ENCODE data around the gene FAM20B.
"Not testable (repeated sequence)": the region's sequence is repeated elsewhere in the genome, so short reads cannot be mapped to it uniquely, and the experiment has no call there.

The FAM20B gene, protein sequence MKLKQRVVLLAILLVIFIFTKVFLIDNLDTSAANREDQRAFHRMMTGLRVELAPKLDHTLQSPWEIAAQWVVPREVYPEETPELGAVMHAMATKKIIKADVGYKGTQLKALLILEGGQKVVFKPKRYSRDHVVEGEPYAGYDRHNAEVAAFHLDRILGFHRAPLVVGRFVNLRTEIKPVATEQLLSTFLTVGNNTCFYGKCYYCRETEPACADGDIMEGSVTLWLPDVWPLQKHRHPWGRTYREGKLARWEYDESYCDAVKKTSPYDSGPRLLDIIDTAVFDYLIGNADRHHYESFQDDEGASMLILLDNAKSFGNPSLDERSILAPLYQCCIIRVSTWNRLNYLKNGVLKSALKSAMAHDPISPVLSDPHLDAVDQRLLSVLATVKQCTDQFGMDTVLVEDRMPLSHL

DNA sequence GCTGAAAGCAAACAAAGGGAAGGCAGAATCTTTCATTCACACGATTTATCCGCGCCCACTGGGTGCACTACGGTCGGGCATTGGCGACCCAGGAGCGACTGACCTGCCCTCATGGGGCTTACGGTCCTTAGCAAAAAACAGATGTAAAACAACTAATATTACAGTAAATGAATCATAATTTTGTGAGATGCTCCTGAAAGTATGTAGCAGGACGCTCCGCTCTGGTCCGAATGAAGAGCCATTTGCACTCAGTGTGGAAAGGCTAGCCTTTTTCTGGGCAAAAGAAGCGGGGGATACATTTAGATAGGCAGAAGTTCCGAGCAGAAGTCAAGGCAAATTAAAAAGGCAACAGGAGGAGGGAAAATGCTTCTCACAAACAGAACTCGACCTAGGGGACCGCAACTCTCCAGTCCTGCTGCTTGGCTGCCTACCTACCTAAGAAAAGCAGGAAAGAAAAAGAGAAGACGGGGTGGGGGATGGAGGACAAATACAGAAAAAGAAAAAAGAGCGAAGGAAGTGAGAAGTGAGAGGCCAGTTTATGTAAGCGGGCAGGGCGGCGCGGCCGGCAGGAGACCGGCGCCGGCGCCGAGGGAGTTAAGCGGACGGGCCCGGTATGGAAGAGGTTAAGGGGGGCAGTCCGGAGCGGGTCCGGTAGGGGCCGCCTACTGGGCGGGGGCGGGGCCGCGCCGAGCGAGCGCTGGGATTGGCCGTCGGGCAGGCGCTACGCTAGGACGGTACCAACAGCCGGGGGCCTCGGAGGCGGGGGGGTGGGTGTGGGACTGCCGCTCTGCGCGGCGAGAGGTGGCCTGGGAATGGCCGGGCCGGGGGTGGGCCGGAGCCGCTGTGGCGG lies at the start of gene FAM20B:
TSS of gene FAM20B (plus strand) at position 770 of the 850 bp plus-strand sequence. CDS start 17,954 bp downstream, outside the sequence.
- DNase-seq (ENCODE audit: low read depth in 3 of 3, low spot score in 1 of 3): peak; percentile 77 to 87 (median 81)

DNA sequence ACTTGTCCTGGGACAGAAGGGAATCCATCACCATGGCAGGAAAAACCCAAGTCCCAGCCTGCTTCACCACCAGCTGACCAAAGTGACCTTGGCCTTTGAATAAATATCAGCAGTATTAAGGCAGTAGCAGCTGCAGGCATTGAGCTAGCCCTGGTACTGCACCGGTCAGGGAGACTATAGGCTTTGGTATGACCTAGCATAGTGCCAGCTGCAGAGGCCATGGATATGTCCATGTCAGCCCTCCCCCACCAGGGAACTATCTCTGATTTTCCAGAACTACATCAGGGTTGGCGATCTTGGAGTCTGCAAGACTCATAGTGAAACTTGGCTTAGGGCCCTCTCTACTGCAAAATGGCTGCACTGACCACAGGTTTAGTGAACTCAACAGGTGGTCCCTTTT lies 49.2 kb upstream of the FAM20B start:
- no peak for DNase-seq (ENCODE audit: low read depth in 3 of 3, low spot score in 1 of 3)

DNA sequence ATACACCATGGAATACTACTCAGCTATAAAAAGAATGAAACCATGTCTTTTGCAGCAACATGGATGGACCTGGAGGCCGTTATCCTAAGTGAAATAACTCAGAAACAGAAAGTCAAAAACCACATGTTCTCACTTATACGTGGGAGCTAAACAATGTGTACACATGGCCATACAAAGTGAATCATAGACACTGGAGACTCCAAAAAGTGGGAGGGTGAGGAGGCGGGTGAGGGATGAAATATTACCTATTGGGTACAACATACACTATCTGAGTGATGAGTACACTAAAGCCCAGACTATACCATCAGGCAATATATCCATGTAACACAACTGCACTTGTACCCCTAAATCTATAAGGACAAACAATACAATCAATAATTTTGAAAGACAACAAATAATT lies 39.5 kb upstream of the FAM20B start:
- no peak for DNase-seq (ENCODE audit: low read depth in 3 of 3, low spot score in 1 of 3)

DNA sequence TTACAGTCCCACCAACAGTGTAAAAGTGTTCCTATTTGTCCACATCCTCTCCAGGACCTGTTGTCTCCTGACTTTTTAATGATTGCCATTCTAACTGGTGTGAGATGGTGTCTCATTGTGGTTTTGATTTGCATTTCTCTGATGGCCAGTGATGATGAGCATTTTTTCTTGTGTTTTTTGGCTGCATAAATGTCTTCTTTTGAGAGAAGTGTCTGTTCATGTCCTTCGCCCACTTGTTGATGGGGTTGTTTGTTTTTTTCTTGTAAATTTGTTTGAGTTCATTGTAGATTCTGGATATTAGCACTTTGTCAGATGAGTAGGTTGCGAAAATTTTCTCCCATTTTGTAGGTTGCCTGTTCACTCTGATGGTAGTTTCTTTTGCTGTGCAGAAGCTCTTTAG lies 37.5 kb upstream of the FAM20B start:
- not testable (repeated sequence) for DNase-seq (ENCODE audit: low read depth in 3 of 3, low spot score in 1 of 3)

DNA sequence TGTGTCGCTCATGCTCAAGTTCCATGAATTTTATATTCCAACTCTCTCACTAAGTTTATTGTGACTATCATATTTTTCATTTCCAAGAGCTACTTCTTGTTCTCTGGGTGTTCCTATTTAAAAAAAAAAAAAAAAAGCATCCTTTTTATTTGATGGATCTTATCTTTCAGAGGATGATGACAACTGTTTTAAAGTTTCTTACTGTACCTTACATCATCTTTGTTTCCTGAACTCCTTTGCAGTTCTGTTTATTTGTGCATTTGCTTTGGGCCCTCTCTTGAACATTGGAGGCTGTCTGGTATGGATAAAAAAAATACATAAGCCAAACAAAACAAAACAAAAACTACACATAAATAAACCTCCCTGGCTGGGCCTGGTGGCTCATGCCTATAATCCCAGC lies 32.1 kb upstream of the FAM20B start:
- no peak for DNase-seq (ENCODE audit: low read depth in 3 of 3, low spot score in 1 of 3)

DNA sequence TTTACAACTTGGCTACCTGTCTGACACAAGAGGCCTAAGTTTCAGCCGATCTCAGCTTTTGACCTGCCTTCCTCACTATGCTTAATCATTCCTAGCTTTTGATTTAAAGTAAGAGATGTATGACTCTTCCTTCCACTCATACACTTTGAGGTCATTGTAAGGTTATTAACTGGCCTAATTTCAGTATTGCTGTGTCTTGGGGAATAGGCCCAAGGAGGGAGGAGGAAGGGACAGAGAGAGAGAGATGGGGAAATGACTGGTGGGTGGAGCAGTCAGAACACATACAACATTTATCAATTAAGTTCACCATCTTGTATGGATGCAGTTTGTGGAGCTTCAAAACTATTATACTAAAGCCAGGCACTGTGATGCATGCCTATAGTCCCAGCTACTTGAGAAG lies 28.3 kb upstream of the FAM20B start:
- DNase-seq (ENCODE audit: low read depth in 3 of 3, low spot score in 1 of 3): no peak

DNA sequence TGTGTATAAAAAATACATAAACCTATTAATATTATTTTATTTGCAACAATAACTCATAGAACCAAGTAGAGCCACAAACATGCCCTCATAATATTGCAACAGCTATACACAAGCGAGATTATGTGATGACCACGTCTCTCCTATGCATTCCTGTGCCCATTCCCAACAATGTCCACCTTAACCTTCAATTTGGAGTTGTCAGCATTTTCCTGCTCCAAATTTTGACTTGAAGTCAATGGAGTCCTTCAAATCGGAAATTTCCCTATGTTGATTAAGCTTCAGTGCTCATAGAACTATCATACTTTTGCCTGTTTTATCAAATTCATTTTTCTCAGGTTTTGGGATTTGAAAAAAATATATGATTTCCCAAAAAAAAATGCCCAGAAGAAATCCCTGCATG lies 27.4 kb upstream of the FAM20B start:
- no peak for DNase-seq (ENCODE audit: low read depth in 3 of 3, low spot score in 1 of 3)

DNA sequence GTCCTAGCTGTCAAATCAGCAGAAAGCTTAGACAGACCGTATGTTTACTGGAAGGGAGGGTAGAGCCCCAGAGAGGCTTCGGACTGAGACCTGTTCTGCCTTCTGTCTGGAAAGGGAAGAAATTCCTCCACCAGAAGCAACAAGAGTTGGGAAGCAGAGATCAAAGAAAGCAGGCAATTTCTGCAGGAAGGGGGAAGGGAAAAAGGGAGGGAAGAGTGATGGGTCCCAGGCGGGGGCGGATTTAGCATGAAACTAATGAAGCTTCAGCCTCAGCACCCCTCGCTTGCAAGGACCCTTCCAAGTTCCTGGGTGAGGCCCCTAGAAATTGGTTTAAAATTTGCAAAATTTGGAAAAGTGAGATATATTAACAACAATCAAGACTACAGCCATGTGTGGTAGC lies 26.6 kb upstream of the FAM20B start:
- DNase-seq (ENCODE audit: low read depth in 3 of 3, low spot score in 1 of 3): no peak

DNA sequence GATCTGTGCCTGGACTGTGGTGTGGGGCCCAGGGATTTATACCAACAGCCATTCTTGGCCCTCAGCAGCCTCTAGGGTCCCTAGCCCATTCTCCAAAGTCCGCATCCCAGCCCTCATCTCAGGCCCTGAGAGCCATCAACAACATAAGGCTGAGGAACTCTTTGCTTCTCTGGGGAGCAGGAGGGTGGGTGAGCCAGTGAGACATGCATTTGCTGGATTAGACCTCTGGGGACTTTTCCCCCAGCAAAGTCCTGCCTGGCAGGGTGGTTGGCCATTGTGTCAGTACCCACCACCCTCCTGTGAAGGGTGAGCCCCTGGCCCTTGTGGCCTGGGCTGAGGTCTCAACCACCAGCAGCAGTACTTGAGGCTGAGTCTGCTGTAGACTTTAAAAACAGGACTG lies 24.2 kb upstream of the FAM20B start:
- DNase-seq (ENCODE audit: low read depth in 3 of 3, low spot score in 1 of 3): no peak

DNA sequence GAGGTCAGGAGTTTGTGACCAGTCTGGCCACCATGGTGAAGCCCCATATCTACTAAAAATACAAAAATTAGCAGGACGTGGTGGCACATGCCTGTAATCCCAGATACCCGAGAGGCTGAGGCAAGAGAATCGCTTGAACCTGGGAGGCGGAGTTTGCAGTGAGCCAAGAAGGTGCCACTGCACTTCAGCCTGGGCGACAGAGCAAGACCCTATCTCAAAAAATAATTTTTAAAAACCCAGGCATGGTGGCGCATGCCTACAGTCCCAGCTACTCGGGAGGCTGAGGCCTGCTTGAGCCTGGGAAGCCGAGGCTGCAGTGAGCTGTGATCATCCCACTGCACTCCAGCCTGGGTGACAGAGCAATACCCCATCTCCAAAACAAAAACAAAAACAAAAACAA lies 23.6 kb upstream of the FAM20B start:
- DNase-seq (ENCODE audit: low read depth in 3 of 3, low spot score in 1 of 3): not testable (repeated sequence)

DNA sequence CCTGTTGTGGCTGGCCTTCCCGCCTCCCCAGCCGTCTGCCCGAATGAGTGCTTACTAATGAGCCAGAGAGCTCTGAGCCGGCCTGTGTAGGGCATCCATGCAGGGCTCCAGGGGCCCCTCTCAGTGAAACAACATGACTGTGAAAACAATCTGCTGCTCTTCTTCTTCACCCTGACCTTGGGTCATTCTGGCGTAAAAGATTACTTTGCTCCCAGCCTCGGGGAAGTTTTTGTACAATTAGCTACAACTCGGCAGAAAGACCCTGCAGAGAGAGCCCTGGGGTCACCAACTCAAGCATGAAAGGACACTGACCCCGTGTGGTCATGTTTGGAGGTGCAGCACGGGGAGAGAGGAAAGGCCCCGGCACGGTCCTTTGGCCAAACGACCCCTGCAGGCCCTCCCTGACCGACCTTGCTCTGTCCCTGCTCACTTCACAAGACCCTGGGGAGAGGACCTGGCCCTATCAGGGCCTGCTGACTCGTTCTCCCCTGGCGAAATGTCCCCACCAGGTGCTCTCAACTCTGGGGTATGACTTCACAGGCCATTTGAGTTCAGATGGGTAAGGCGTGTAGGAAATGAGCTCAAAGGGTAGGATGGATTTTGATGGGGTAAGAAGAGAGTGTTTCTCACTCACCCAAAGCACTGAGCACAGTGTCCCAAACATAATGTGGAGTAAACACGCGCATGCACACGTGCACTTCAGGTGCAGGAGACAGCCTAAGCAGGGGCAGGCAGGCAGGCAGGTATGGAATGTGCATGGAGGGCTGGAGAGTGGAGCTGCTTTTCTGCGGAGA lies 22.9 kb upstream of the FAM20B start:
- peak in 2 of 3 donors; percentile 27 to 61 for DNase-seq (ENCODE audit: low read depth in 3 of 3, low spot score in 1 of 3)

DNA sequence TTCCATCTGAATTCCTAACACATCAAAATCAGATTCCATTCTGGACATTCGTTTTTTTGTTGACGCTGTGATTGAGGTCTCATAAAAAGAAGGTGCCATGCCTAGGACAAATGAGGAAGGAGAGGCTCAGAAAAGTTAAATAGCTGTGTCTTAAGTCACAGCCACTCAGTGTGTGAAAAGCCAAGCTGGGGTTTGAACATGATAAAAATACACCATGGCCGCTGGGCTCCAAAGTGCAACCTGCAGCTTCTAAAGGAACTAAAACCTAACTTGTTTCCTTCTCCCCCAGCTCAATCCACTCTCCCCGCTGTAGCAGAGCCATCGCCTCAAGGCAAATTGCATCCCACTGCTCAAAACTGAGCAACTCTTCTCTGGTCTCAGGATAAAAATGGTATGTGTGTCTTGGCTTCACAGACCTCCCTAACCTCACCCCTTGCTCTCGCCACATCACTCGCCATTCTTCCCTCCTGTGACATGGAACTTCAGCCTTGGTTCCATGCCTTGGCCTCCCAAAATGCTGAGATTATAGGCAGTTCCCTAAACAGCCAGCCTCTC lies 22.1 kb upstream of the FAM20B start:
- DNase-seq (ENCODE audit: low read depth in 3 of 3, low spot score in 1 of 3): no peak

DNA sequence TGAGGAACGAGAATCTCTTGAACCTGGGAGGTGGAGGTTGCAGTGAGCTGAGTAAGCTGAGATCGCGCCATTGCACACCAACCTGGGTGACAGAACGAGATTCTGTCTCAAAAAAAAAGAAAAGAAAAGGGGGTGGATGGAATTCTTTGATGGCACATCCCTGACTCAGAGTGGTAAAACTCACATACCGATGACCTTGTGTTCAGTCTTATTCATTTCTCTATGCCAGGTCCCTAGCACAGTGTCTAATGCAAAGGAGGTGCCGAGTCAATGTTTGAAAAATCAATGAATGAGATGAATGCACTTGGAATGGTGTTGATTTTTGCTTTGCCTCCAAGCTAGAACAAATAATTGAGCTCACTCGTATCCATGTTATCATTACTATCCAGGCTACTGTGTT lies 18.5 kb upstream of the FAM20B start:
- no peak for DNase-seq (ENCODE audit: low read depth in 3 of 3, low spot score in 1 of 3)

DNA sequence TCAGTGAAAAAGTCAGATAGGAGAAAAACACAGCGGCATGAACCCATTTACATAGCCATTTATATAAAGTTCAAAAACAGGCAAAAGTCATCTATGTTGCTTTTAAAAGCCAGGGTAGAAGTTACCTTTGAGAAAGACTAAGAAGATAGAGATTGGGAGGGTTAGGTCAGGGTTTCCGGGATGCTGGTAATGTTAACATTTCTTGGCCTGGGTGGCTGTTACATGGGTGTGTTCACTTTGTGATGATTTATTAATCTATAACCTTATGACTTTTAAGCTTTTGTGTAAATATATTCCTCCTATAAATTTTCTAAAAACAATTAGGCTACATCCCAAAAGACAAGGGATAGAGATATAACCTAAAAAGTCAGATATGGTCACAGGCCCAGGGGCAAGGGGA lies 15.0 kb upstream of the FAM20B start:
- no peak for DNase-seq (ENCODE audit: low read depth in 3 of 3, low spot score in 1 of 3)

DNA sequence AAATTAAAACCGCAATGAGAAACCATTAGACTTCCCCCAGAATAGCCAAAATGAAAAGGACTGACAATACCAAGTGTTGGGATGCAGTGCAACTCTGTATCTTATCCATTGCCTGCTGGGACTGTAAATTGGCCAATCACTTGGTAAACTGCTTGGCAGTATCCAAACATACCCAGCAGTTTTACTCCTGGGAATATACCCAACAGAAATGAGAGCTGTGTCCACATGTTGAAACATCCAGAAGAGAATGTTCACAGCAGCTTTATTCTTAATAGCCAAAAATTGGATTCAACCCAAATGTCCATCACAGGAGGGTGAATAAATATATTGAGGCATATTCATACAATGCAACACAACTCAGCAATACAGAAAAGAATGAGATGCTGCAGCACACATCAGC lies 13.7 kb upstream of the FAM20B start:
- no peak for DNase-seq (ENCODE audit: low read depth in 3 of 3, low spot score in 1 of 3)

DNA sequence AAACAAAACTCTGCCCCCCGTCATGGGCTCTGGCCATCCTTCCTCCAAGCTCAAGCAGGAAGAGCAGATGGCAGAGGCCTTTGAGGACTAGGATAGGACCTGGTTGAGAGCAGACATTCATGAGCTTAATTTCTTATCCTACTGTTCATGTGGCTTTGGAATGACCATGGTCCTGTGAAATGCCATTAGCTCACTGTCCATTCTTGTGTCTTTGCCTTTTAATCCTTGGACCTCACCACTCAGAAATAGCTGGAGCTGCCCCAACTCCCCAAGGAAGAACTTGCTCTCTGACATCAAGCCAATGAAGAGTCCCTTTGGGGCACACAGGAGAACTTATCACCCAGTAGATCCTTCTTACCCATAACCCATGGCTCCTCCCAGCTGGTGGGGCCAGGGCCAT lies 11.6 kb upstream of the FAM20B start:
- no peak for DNase-seq (ENCODE audit: low read depth in 3 of 3, low spot score in 1 of 3)

DNA sequence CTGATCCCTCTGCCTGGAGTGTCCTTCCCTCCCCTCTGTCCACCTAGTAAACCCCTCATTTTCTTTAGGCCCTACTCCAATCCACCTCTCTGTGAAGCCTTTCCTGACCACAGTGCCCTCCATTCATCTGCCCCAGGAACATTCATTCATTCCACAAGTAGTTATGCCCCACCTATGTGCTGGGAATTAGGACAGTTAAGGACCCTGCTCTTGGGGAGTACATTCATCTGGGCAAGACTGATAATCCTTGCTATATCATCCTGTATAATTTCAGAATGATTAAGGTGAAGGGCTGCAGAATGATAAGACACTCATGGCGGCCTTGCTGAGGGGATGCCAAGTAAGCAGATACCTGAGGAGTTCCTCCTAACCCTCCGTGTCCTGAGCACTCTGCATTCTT lies 10.3 kb upstream of the FAM20B start:
- no peak for DNase-seq (ENCODE audit: low read depth in 3 of 3, low spot score in 1 of 3)

DNA sequence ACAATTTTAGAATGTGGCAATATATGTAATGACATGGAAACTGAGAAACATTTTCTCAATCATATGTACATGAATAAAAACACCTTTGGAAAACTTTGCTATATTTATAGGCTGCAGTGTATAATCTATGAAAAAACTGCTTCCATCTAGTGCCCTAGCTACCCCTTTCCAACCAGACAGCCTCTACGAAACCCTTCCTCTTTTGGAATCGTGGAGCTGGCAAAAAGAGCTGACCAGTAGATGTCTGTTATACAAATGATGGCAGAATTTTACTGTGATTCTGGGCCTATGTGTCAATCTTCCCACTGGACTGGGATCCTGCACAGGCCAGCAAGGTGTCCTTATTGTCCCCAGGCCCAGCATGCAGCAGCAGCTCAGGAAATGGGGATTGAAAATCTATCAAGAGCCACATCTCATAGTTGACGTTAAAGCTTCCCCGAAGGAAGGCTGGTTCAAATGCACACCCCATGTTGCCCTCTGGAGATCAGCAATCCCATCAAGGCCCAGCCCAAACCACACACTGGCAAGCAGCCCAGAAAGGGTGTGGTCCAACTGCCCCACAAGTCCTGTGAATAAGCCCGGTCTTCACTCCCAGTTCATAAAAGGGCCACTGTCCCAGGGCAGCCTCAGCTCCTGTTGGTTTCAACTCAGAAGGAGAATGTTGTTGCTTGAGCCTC lies 8.8 kb upstream of the FAM20B start:
- no peak for DNase-seq (ENCODE audit: low read depth in 3 of 3, low spot score in 1 of 3)

DNA sequence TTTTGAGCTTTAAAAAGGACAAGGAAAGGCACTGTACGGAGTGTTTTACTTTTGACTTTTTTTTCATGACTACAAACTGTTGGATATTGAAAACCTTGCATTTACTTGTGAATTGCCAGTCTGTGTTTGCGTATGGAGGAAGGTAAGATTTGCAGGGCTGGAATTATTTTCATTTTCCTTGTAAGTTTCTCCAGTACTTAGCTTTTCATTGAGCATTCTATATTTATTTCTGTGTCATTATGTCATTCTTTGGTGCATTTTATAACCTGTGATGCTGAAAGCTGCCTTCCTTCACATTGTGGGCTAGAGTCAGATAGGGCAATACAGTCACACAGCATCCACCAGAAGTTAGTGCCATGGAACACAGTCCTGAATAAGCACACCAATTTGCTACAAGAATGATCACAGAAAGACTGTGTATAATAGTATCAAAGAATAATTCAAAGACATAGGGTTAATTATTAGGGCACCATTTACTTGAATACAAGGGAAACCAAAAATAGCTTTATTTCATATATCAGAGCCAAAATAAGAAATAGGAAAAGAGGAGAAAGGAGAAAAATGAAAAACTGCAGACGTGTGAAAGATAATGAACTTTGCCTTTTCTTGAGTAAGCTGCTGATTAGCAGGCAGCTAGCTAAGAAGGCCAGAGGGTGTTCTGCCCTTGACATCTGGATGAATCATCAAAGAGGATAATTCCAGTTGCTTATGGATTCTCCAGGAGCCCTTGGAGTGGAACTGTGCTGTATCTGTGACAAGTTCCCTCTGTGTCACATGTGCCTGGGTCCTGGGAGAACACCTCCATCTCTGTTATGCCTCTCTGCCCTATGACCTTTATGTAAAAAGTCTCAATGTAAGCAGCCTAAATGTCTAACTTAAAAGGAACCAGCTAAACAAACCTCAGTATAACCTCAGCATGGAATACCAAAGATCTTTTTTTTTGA lies 8.0 kb upstream of the FAM20B start:
- no peak for DNase-seq (ENCODE audit: low read depth in 3 of 3, low spot score in 1 of 3)

DNA sequence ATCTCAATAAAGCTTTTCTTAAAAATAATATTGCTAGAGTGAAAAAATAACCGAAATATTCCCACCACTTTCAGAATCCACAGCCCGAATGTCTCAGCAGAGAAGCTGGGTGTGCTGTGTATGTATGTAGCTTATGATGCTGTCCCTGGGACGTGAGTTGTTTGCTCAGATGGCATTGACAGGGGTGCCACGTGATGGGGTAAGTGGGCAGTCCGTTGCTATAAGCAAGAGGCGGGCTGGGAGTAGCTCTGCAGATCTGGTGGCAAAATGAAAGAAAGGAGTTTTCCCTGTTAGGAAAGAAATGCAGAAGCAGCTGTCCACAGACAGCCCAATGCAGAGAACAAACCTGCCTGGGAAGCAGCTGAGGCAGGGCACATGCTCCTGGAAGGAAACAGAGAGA lies 3.8 kb upstream of the FAM20B start:
- DNase-seq (ENCODE audit: low read depth in 3 of 3, low spot score in 1 of 3): no peak

All from stimulated activated CD4-positive, alpha-beta T cell treated with anti-CD3 and anti-CD28 coated beads, TNF-alpha, amount 100 ng/mL, for 1 hour (primary cell).